GM19240 (cell line): Measurements from ENCODE around the gene CEND1.

ENCODE experiments used
- DNase-seq: peaks from one replicate; pipeline ENCODE4 v3.0.0; 2011; ENCODE audit warnings: low spot score; ENCODE audit not compliant: insufficient read length

The CEND1 gene

GRCh38 chr11:778976-779954, 10.6 kb downstream of the CEND1 start:
- no peak for DNase-seq

GRCh38 chr11:777288-778255, 12.3 kb downstream of the CEND1 start, which contains the start of gene GATD1:
GATD1 (minus strand) TSS chr11:777487; CDS start chr11:777462, 25 bp downstream.
- peak; percentile 100 for DNase-seq

DNA sequence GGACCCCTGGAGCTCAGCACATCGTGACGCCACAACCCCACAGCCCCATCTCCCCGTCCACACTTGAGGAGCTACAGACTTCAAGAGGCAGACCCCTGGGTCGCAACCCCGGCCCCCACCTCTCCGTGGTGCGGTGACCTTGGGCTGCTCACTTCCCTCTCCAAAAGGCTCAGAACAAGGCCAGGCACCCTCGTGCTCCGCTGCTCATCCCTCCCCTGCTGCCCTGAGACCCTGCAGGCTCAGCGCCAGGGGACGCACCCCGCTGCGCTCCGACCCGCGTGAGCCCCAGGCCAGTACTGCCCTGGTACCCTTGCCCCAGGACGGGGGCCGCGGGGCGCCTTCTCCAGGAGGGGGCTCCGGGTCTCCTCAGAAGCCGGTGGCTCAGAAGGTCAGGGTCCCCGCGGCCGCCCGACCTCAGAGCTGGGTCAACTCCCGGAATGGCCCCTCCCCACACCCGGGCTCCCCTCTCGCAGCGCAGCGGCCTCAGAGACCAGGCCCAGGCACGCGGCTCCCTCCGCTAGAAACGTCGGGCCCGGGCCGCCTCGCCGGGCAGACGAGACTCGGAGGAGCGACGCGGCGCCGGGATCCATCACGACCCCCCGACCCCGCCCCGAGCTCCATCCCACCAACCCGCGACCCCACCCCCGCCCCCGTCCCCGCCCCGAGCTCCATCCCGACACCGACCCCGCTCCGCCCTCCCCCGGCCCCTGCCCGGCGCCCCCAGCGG, 13.2 kb downstream of the CEND1 start:
- DNase-seq: peak; percentile 62

DNA sequence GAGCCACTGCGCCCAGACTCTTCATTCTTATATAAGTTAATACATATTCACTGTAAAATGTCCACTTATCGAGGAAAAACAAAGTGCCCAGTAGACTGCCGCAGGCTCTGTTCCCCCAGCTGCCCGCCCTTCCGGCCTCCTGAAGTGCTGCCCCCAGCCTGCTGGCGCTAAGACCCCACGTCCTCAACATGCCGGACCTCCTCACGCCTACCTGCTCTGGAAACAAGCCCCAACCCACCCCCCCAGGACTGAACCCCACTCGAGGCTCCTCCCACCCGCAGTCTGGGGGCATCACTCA, 13.7 kb downstream of the CEND1 start:
- DNase-seq: no peak

- DNase-seq: no peak
Observed at GRCh38 chr11:774873-775592, 14.9 kb downstream of the CEND1 start.

GRCh38 chr11:773830-774229, 16.1 kb downstream of the CEND1 start:
- no peak for DNase-seq

- DNase-seq: no peak
Observed at GRCh38 chr11:773425-773824, 16.5 kb downstream of the CEND1 start.

- DNase-seq: no peak
Observed at GRCh38 chr11:772429-773390, 17.2 kb downstream of the CEND1 start.

DNA sequence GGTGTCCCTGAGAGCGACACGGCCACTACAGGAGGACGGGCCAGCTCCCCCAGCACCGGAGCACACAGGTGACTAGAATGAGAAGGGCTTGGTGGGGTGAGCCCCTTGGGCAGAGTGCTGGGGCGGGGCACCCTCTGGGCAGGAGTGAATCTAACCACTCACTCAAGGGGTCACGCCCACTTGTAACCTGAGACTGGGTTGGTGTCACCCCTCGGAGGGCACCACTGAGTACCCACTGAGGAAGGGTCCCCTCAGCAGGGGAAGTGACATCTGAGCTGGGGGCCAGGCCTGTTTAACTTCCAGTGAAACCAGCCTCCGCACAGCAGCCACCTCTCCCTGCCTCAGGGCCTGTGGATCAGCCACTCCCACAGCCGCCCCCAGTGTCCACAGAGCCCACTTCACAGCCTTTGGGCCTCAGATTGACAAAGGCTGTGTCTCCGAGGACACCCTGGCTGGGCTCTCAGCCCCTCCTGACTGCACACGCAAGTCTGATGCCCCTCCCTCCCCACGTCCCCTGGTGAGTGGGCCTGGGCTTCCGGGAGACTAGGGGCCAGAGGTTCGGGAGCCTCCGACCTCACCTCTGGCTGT, 18.2 kb downstream of the CEND1 start:
- no peak for DNase-seq

DNA sequence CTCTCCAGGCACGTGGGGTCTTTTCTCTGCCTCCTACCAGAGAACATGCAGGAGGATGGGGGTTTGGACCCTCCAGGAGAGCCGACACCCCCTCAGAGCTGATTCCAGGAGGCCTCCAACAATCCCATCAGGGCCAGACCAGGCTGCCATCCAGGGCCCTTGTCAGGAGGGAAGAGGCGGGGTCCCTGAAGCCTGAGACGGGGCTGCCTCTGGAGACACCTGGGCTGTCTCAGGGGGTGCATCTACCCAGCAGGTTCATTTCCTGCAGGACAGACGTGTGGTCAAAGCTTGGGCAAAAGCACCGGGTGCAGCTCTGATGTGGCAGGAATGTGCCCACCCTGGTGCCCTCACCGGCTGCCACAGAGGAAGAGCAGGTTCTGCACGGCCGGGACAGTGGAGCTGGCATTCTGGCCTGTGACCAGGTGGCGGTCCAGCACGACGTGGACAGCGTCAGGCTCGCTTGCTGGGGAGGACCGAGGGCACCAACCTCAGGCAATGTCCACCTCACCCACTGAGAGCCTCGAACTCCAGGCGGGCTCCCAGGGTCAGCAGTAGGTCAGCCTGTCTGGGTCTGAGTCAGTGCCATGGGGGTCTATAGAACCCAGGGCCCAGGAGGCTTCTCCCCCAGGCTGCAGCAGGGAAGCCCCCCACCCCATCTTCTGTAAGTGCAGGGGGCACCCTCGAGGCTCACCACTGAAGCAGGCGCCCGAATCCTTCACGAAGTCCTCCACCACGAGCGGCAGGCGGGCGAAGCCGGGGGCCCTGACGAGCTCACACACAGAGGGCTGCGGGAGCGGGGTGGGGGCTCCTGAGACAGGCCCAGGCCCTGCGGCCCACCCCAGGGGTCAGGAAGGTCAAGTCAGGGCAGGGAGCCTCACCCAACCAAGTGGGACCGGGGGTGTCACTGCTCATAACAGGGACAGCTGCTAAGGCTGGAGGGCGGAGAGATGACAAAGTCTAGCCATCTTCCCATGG, 19.0 kb downstream of the CEND1 start:
- no peak for DNase-seq

- no peak for DNase-seq
Observed at GRCh38 chr11:769887-770641, 19.8 kb downstream of the CEND1 start.

DNA sequence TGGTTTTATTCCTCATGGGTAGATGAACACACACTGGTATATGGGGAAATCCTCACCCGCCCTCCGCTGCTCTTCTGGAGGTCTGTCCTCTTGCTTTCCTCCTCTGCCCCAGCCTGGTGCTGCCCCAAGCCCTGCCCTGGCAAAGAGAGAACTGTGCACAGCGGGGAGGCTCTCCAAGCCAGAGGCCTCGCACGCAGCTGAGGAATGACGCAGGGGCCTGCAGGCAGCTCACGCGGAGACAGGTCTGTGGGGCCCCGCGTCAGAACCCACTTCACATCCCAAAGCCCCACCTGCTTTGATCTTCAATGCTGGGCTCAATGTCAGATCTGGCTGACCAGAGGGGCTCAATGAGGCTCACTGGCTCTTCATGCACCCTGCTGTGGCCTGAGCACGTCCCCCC, 22.7 kb downstream of the CEND1 start:
- DNase-seq: no peak

- no peak for DNase-seq
Observed at GRCh38 chr11:766936-767210, 23.0 kb downstream of the CEND1 start.

GRCh38 chr11:766106-766935, 23.6 kb downstream of the CEND1 start:
- no peak for DNase-seq

- DNase-seq: no peak
Observed at GRCh38 chr11:765802-766091, 24.1 kb downstream of the CEND1 start.

DNA sequence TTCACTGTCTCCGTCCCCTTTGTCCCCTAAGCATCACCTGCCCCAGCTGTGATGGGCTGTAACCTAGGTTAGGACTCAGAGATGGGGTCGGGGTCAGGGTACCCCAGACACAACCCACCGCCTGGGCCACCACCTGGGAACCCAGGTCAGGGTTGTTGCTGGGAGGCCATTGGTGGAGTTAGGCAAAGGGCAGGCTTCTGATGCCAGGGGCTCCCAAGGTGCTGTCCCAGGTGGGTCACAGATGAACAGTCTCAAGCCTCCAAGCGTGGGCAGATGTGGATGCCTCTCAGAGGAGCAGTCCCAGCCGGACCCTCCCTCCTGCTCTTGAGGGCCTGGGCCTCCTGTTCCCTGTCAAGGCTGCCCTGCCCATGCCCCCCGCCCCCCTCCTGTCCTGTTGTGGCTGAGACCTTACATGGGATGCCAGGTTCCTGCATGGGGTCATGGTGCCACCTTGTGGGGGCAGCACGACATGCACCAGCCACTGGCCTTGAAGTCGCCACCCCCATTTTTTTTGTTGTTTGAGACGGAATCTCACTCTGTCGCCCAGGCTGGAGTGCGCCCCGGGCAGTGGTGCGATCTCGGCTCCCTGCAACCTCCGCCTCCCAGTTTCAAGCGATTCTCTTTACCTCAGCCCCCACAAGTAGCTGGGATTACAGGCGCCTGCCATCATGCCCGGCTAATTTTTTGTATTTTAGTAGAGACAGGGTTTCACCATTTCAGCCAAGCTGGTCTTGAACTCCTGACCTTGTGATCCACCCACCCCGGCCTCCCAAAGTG, 24.7 kb downstream of the CEND1 start:
- peak; percentile 68 for DNase-seq
